Activated naive CD8-positive, alpha-beta T cell treated with anti-CD3 and anti-CD28 coated beads, Interleukin-2, amount 50 U/mL, for 24 hours (primary cell): Measurements from ENCODE around the gene SF3B6.
"Not testable (repeated sequence)": the region's sequence is repeated elsewhere in the genome, so short reads cannot be mapped to it uniquely, and the experiment has no call there.

Source experiments
- ATAC-seq: fragments of 150-1000 bp; cut with Tn5 transposase; one replicate; pipeline ENCODE4 v1.10.0; 2021
- DNase-seq: peaks from one replicate; pipeline ENCODE4 v3.0.0; 2021
- H3K27ac Mint-ChIP-seq: one replicate; pipeline ENCODE4 v1.8.0; 2021; ENCODE audit warnings: mild to moderate bottlenecking, mixed read lengths
- H3K27me3 Mint-ChIP-seq: one replicate; pipeline ENCODE4 v1.8.0; 2021; ENCODE audit warnings: mixed read lengths
- H3K36me3 Mint-ChIP-seq: one replicate; pipeline ENCODE4 v1.8.0; 2021; ENCODE audit warnings: low read depth, mixed read lengths
- H3K4me1 Mint-ChIP-seq: one replicate; pipeline ENCODE4 v1.8.0; 2021; ENCODE audit warnings: mixed read lengths
- H3K4me3 Mint-ChIP-seq: one replicate; pipeline ENCODE4 v1.8.0; 2021; ENCODE audit warnings: mild to moderate bottlenecking, moderate library complexity, mixed read lengths
- H3K9me3 Mint-ChIP-seq: one replicate; pipeline ENCODE4 v1.8.0; 2021; ENCODE audit warnings: mixed read lengths

Gene SF3B6

GRCh38 chr2:24075915-24076848 lies at the start of gene SF3B6:
SF3B6 (minus strand) TSS chr2:24076326; CDS start chr2:24076229, 97 bp downstream.
- H3K36me3 Mint-ChIP-seq = peaks cover 15% of the 10 kb centered on the region
- ATAC-seq (peak; percentile 97), DNase-seq (peak; percentile 99)
- H3K9me3 Mint-ChIP-seq = no peaks in the 10 kb centered on the region
- peak within 1 kb of the TSS; percentile 99 for H3K4me3 Mint-ChIP-seq
- H3K27ac Mint-ChIP-seq = peak within 1 kb of the TSS; percentile 95
- H3K4me1 Mint-ChIP-seq = peaks cover 40% of the 10 kb centered on the region
- no peaks in the 10 kb centered on the region for H3K27me3 Mint-ChIP-seq

- peak overlapping the region; percentile 79 for H3K4me3 Mint-ChIP-seq
- DNase-seq = no peak
- H3K36me3 Mint-ChIP-seq = no peaks in the 10 kb centered on the region
- ATAC-seq = no peak
- no peaks in the 10 kb centered on the region for H3K9me3 Mint-ChIP-seq
- H3K4me1 Mint-ChIP-seq = peaks cover 15% of the 10 kb centered on the region
- peak overlapping the region; percentile 73 for H3K27ac Mint-ChIP-seq
- no peaks in the 10 kb centered on the region for H3K27me3 Mint-ChIP-seq
Measured at GRCh38 chr2:24123922-24124580, 47.9 kb upstream of the SF3B6 start.

GRCh38 chr2:24123195-24123921 lies 47.2 kb upstream of the SF3B6 start, which contains the start of the genes FAM228B and PFN4:
FAM228B (plus strand) TSS chr2:24123469; CDS start chr2:24124362, 893 bp downstream.
PFN4 (minus strand) TSS chr2:24123334; CDS start chr2:24122535, 799 bp downstream.
- Mint-ChIP-seq H3K9me3 (no peaks in the 10 kb centered on the region), H3K27ac (peak within 1 kb of the TSS; percentile 82), H3K4me1 (peaks cover 15% of the 10 kb centered on the region), H3K36me3 (no peaks in the 10 kb centered on the region), H3K27me3 (no peaks in the 10 kb centered on the region), H3K4me3 (peak within 1 kb of the TSS; percentile 79)
- ATAC-seq = peak; percentile 90
- peak; percentile 77 for DNase-seq

GRCh38 chr2:24122366-24123194 lies 46.5 kb upstream of the SF3B6 start:
- no peaks in the 10 kb centered on the region for H3K36me3 Mint-ChIP-seq
- H3K27ac Mint-ChIP-seq = peak overlapping the region; percentile 82
- H3K4me3 Mint-ChIP-seq = peak overlapping the region; percentile 77
- DNase-seq = no peak
- H3K27me3 Mint-ChIP-seq = no peaks in the 10 kb centered on the region
- peaks cover 15% of the 10 kb centered on the region for H3K4me1 Mint-ChIP-seq
- no peaks in the 10 kb centered on the region for H3K9me3 Mint-ChIP-seq
- ATAC-seq = no peak

- Mint-ChIP-seq H3K9me3 (no peaks in the 10 kb centered on the region), H3K36me3 (no peaks in the 10 kb centered on the region), H3K27ac (no peak overlapping the region), H3K4me1 (peaks cover 15% of the 10 kb centered on the region), H3K27me3 (no peaks in the 10 kb centered on the region), H3K4me3 (no peak overlapping the region)
- ATAC-seq = no peak
- no peak for DNase-seq
Measured at GRCh38 chr2:24121469-24121868, 45.3 kb upstream of the SF3B6 start.

GRCh38 chr2:24121066-24121465 lies 44.9 kb upstream of the SF3B6 start:
- Mint-ChIP-seq H3K9me3 (no peaks in the 10 kb centered on the region), H3K4me1 (peaks cover 15% of the 10 kb centered on the region), H3K4me3 (no peak overlapping the region), H3K27ac (no peak overlapping the region), H3K27me3 (no peaks in the 10 kb centered on the region), H3K36me3 (no peaks in the 10 kb centered on the region)
- DNase-seq = no peak
- no peak for ATAC-seq

GRCh38 chr2:24117902-24118301 lies 41.8 kb upstream of the SF3B6 start:
- H3K4me3 Mint-ChIP-seq = no peak overlapping the region
- peaks cover 6% of the 10 kb centered on the region for H3K4me1 Mint-ChIP-seq

GRCh38 chr2:24115057-24115456 lies 38.9 kb upstream of the SF3B6 start:
- DNase-seq = no peak
- Mint-ChIP-seq H3K27ac (no peak overlapping the region), H3K4me1 (no peaks in the 10 kb centered on the region), H3K36me3 (no peaks in the 10 kb centered on the region), H3K27me3 (no peaks in the 10 kb centered on the region), H3K4me3 (no peak overlapping the region), H3K9me3 (no peaks in the 10 kb centered on the region)
- no peak for ATAC-seq

More at GRCh38 chr2:24117902-24118301, 41.8 kb upstream of the SF3B6 start:
- H3K27me3 Mint-ChIP-seq = no peaks in the 10 kb centered on the region
- DNase-seq (no peak), ATAC-seq (no peak)
- H3K27ac Mint-ChIP-seq = no peak overlapping the region
- no peaks in the 10 kb centered on the region for H3K36me3 Mint-ChIP-seq
- no peaks in the 10 kb centered on the region for H3K9me3 Mint-ChIP-seq

GRCh38 chr2:24111407-24111901 lies 35.3 kb upstream of the SF3B6 start:
- DNase-seq (no peak), ATAC-seq (no peak)
- Mint-ChIP-seq H3K9me3 (peaks cover 26% of the 10 kb centered on the region), H3K4me1 (no peaks in the 10 kb centered on the region), H3K4me3 (no peak overlapping the region), H3K36me3 (no peaks in the 10 kb centered on the region), H3K27ac (no peak overlapping the region), H3K27me3 (no peaks in the 10 kb centered on the region)

GRCh38 chr2:24110660-24111303 lies 34.7 kb upstream of the SF3B6 start:
- Mint-ChIP-seq H3K4me1 (no peaks in the 10 kb centered on the region), H3K36me3 (no peaks in the 10 kb centered on the region)

GRCh38 chr2:24109431-24109830 lies 33.3 kb upstream of the SF3B6 start:
- H3K27ac Mint-ChIP-seq, DNase-seq, H3K27me3 Mint-ChIP-seq, H3K4me3 Mint-ChIP-seq, H3K36me3 Mint-ChIP-seq, H3K4me1 Mint-ChIP-seq, ATAC-seq: not testable (repeated sequence)
- peaks cover 36% of the 10 kb centered on the region for H3K9me3 Mint-ChIP-seq

More at GRCh38 chr2:24110660-24111303, 34.7 kb upstream of the SF3B6 start:
- H3K9me3 Mint-ChIP-seq = peaks cover 28% of the 10 kb centered on the region
- ATAC-seq (no peak), DNase-seq (no peak)
- H3K27ac Mint-ChIP-seq = no peak overlapping the region
- H3K4me3 Mint-ChIP-seq = no peak overlapping the region
- no peaks in the 10 kb centered on the region for H3K27me3 Mint-ChIP-seq

- H3K27me3 Mint-ChIP-seq = no peaks in the 10 kb centered on the region
- ATAC-seq = no peak
Measured at GRCh38 chr2:24107336-24107735, 31.2 kb upstream of the SF3B6 start.

GRCh38 chr2:24106786-24107185 lies 30.7 kb upstream of the SF3B6 start:
- H3K4me1 Mint-ChIP-seq = peaks cover 4% of the 10 kb centered on the region
- H3K27me3 Mint-ChIP-seq = no peaks in the 10 kb centered on the region
- no peak overlapping the region for H3K27ac Mint-ChIP-seq
- DNase-seq (no peak), ATAC-seq (no peak)
- peaks cover 36% of the 10 kb centered on the region for H3K9me3 Mint-ChIP-seq
- peaks cover 4% of the 10 kb centered on the region for H3K36me3 Mint-ChIP-seq
- no peak overlapping the region for H3K4me3 Mint-ChIP-seq

More at GRCh38 chr2:24107336-24107735, 31.2 kb upstream of the SF3B6 start:
- Mint-ChIP-seq H3K4me3 (no peak overlapping the region), H3K27ac (no peak overlapping the region), H3K36me3 (peaks cover 4% of the 10 kb centered on the region), H3K9me3 (peaks cover 36% of the 10 kb centered on the region), H3K4me1 (peaks cover 4% of the 10 kb centered on the region)
- no peak for DNase-seq
